K562 treated with DMSO at 1 percent for 12 hours (cell line): ENCODE results near the gene KIF3C. TPM values are rescaled to one million over a fixed set of nuclear protein-coding genes. Genes with fewer than 3 reads are reported as not detected.

Source experiments
- total RNA-seq: library from RNA; unstranded; fragments of 300-600 nt; gene quantifications from 2 replicates; pipeline ENCODE4 v1.2.3, GENCODE V29; 2022; ENCODE audit not compliant: insufficient read depth

KIF3C gene
- 2.7 and 9.1 TPM in 2 replicates for total RNA-seq

DNA sequence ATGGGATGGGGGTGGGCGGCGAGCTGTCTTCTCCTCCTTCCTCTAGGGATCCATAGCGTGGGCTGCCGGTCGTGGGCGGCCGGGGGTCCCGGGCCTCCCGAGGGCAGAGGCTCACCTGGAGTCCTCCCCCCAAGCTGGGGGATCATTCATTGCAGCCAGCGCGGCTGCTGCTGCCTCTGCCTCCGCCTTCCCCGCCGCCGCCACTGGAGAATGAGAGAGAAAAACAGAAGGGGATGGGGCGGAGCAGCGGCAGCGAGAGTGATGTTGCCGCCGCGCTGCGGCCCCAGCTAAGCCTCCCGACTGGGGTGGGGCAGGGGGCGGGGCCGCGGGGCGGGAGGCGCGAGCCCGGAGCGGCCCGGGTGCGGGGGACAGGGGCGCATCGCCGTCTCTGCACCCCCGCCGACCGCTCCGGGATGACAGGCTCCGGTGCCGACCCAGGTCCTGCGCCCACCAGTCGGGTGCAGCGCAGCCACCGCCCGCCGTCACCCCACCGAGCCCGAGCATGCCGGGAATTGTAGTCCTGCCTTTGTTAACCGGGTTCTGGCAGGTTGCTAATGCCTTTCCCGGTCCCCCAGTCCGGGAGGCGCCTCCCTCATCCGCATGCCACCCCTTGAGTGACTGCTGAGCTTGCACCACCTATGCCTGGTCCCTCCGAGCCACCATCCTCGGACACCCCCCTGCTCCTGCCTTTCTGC lies at the start of gene KIF3C:
Gene KIF3C, minus strand, starts transcription at position 225 of the 695 bp plus-strand sequence. CDS start 580 bp downstream, outside the sequence.

DNA sequence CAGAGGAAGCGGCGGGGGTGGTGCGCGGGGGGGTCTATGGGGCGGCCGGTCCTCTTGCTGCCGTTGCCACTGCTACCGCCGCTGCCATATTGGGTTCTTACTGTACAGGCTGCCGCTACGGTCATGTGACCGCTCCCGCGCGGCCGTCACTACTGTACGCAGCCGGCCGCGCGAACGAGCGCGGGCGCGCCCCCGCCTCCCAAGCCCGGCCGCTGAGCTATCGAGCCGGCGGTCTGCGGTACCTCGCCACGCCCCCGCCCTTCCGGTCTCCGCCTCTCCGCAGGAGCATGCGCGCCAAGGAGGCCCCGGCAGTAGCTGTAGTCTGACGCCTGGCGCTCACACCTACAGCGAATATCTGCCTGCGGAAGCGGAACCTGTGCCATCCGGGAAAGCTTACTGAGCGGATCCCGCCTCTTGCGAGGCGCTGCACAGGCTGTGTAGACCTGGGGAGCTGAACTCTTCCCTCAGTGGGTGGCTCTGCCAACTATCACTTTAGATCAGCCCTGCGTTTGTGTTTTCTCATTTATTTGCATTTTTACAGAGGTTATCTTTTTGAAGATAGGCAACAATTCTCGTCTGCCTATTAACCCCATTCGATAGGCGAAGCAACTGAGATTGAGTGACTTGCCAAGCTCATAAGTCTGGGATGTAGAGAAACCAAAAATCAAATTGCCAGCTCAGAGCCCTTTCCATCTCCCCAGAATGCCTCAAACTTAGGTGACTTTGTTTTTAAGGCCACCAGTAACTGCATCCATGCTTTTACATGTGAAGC lies 103.8 kb downstream of the KIF3C start, which contains the start of gene ASXL2:
Gene ASXL2, minus strand, starts transcription at position 127 of the 772 bp plus-strand sequence. CDS start 265 bp downstream, outside the sequence.

Other genes starting within 250 kb of the KIF3C start
- gene ASXL2, start 104.0 kb downstream of the KIF3C start, total RNA-seq = 1.5 and 14.3 TPM in 2 replicates
- gene RAB10, start 51.6 kb upstream of the KIF3C start, total RNA-seq = 60.8 and 99.7 TPM in 2 replicates
- gene GAREM2, start 190.6 kb upstream of the KIF3C start, total RNA-seq = 7.4 and 8.2 TPM in 2 replicates